Fibroblast of lung (primary cell): Measurements from ENCODE around the gene TIAM2. TPM values are rescaled to one million over a fixed set of nuclear protein-coding genes. Genes with fewer than 3 reads are reported as not detected.

ENCODE experiments used
- DNase-seq, 2 donors: peaks; one replicate each; pipeline versions ENCODE4 v3.0.0 to v3.0.0-alpha.2; 2010; ENCODE audit warnings: low read depth in 2 of 2
- H2AFZ ChIP-seq: 2 replicates; pipeline ENCODE4 v1.5.1; 2012; ENCODE audit warnings: low read length, control low read depth, inconsistent platforms
- H3K27ac ChIP-seq: 2 replicates; pipeline ENCODE4 v1.5.1; 2011; ENCODE audit warnings: low read length, control low read depth; ENCODE audit not compliant: insufficient read depth
- H3K27me3 ChIP-seq: 2 replicates; pipeline ENCODE4 v1.5.1; 2011; ENCODE audit warnings: mild to moderate bottlenecking, low read length; ENCODE audit not compliant: control insufficient read depth, insufficient read depth
- H3K36me3 ChIP-seq: 2 replicates; pipeline ENCODE4 v1.5.1; 2011; ENCODE audit warnings: low read length; ENCODE audit not compliant: control insufficient read depth, insufficient read depth
- H3K4me1 ChIP-seq: 2 replicates; pipeline ENCODE4 v1.5.1; 2011; ENCODE audit warnings: low read length; ENCODE audit not compliant: control insufficient read depth, insufficient read depth; ENCODE audit errors: extremely low read depth
- H3K4me2 ChIP-seq: 2 replicates; pipeline ENCODE4 v1.5.1; 2011; ENCODE audit warnings: low read length, control low read depth; ENCODE audit not compliant: insufficient read depth; ENCODE audit errors: extremely low read depth
- H3K4me3 ChIP-seq, 4 experiments: fragments of 200-600 bp in 1 of 4; sonication (generic) in 1 of 4; replicated peaks in 1 of 4; 2 replicates each; pipeline ENCODE4 v1.5.1; 2011 to 2016; ENCODE audit warnings: low read length in 4 of 4, low read depth in 3 of 4, mild to moderate bottlenecking in 3 of 4, control low read depth in 2 of 4, inconsistent platforms in 1 of 4, mixed read lengths in 1 of 4; ENCODE audit not compliant: insufficient read depth in 1 of 4; ENCODE audit errors: control extremely low read depth in 1 of 4
- H3K79me2 ChIP-seq: 2 replicates; pipeline ENCODE4 v1.5.1; 2012; ENCODE audit warnings: mild to moderate bottlenecking, low read length, inconsistent platforms; ENCODE audit not compliant: control insufficient read depth, insufficient read depth
- H3K9ac ChIP-seq: 2 replicates; pipeline ENCODE4 v1.5.1; 2011; ENCODE audit warnings: mild to moderate bottlenecking, low read length, control low read depth; ENCODE audit not compliant: insufficient read depth
- H3K9me3 ChIP-seq: 2 replicates; pipeline ENCODE4 v1.5.1; 2012; ENCODE audit warnings: low read depth, low read length; ENCODE audit not compliant: control insufficient read depth, insufficient read depth
- H4K20me1 ChIP-seq: 2 replicates; pipeline ENCODE4 v1.5.1; 2011; ENCODE audit warnings: low read length; ENCODE audit not compliant: control insufficient read depth, insufficient read depth; ENCODE audit errors: extremely low read depth
- CTCF ChIP-seq, 2 donors: IDR thresholded peaks in 1 of 2; conservative IDR thresholded peaks in 1 of 2; 1 replicate in 1 of 2; 2 replicates in 1 of 2; pipeline ENCODE4 v1.5.1; 2011 to 2012; ENCODE audit warnings: low read length in 2 of 2, control low read depth in 1 of 2, inconsistent platforms in 1 of 2, low read depth in 1 of 2, mild to moderate bottlenecking in 1 of 2
- EZH2 ChIP-seq: IDR thresholded peaks from 2 replicates; pipeline ENCODE4 v1.5.1; 2012; ENCODE audit warnings: low read length, control low read depth, mild to moderate bottlenecking; ENCODE audit errors: missing control alignments
- polyA plus RNA-seq, 2 donors: library from polyadenylated mRNA; depleted of rRNA in 1 of 2; stranded (reverse) in 1 of 2; unstranded in 1 of 2; fragments of >200 nt; gene quantifications; 2 replicates each; pipeline ENCODE4 v1.2.1, GENCODE V29; 2011 to 2012; ENCODE audit warnings: missing spikeins in 1 of 2
- total RNA-seq: library from RNA; depleted of rRNA; stranded (reverse); fragments of >200 nt; gene quantifications from 2 replicates; pipeline ENCODE4 v1.2.1, GENCODE V29; 2014

Gene TIAM2
- total and polyA plus RNA-seq, 2 donors (not counting 1 experiment from before 2014, with no cell fraction given): 6.2 to 11.2 TPM

GRCh38 chr6:155260686-155261085, 265.6 kb downstream of the TIAM2 start:
- H3K27ac ChIP-seq: no peak overlapping the region
- no peaks in the 10 kb centered on the region for H3K9me3 ChIP-seq
- H3K4me2 ChIP-seq: no peak overlapping the region
- no peak overlapping the region for H3K4me3 ChIP-seq
- no peak overlapping the region for H3K9ac ChIP-seq
- peaks cover 7% of the 10 kb centered on the region for H3K36me3 ChIP-seq
- TF ChIP-seq EZH2 (no peak), CTCF (conservative IDR thresholded peaks at IDR 0.05 in 1 of 2, IDR thresholded peaks at IDR 0.05 in 1 of 2; ENCODE audit: low read depth in 1 of 2, low read length in 2 of 2) (no peak)
- no peaks in the 10 kb centered on the region for H3K27me3 ChIP-seq
- peaks cover 3% of the 10 kb centered on the region for H3K4me1 ChIP-seq
- H2AFZ ChIP-seq: no peak overlapping the region
- no peak for DNase-seq
- no peaks in the 10 kb centered on the region for H4K20me1 ChIP-seq
- H3K79me2 ChIP-seq: no peaks in the 10 kb centered on the region

GRCh38 chr6:155261111-155261900, 266.2 kb downstream of the TIAM2 start:
- DNase-seq: peak in 1 of 2 donors; percentile 10
- no peak for TF ChIP-seq EZH2
- H3K79me2 ChIP-seq: no peaks in the 10 kb centered on the region
- H3K27ac ChIP-seq: no peak overlapping the region
- H3K4me1 ChIP-seq: peaks cover 3% of the 10 kb centered on the region
- no peak overlapping the region for H3K4me3 ChIP-seq
- H3K36me3 ChIP-seq: peaks cover 7% of the 10 kb centered on the region
- H3K27me3 ChIP-seq: no peaks in the 10 kb centered on the region
- H3K9ac ChIP-seq: no peak overlapping the region
- no peaks in the 10 kb centered on the region for H4K20me1 ChIP-seq
- no peak overlapping the region for H3K4me2 ChIP-seq
- no peaks in the 10 kb centered on the region for H3K9me3 ChIP-seq
- no peak overlapping the region for H2AFZ ChIP-seq

GRCh38 chr6:155262655-155263054, 267.5 kb downstream of the TIAM2 start:
- DNase-seq: no peak
- peaks cover 3% of the 10 kb centered on the region for H3K4me1 ChIP-seq
- H3K36me3 ChIP-seq: peaks cover 3% of the 10 kb centered on the region
- no peaks in the 10 kb centered on the region for H3K9me3 ChIP-seq
- H4K20me1 ChIP-seq: no peaks in the 10 kb centered on the region
- H3K79me2 ChIP-seq: no peaks in the 10 kb centered on the region
- H2AFZ ChIP-seq: no peak overlapping the region
- no peaks in the 10 kb centered on the region for H3K27me3 ChIP-seq
- TF ChIP-seq EZH2 (no peak), CTCF (conservative IDR thresholded peaks at IDR 0.05 in 1 of 2, IDR thresholded peaks at IDR 0.05 in 1 of 2; ENCODE audit: low read depth in 1 of 2, low read length in 2 of 2) (no peak)
- H3K4me3 ChIP-seq: no peak overlapping the region
- H3K9ac ChIP-seq: no peak overlapping the region
- no peak overlapping the region for H3K4me2 ChIP-seq
- H3K27ac ChIP-seq: no peak overlapping the region
